Regular cardiac myocyte (primary cell): ENCODE data around the gene PAX8. TPM values are rescaled to one million over a fixed set of nuclear protein-coding genes. Genes with fewer than 3 reads are reported as not detected.

Source experiments
- total RNA-seq: library from RNA; depleted of rRNA; stranded (reverse); fragments of >200 nt; gene quantifications from 2 replicates; pipeline ENCODE4 v1.2.3, GENCODE V29; 2014

The PAX8 gene
- total RNA-seq: 0.38 and 1.1 TPM in 2 replicates

GRCh38 chr2:113278742-113279139, at the start of gene PAX8:
Gene PAX8 (minus strand): TSS chr2:113278921. CDS start chr2:113278394, 527 bp downstream.

DNA sequence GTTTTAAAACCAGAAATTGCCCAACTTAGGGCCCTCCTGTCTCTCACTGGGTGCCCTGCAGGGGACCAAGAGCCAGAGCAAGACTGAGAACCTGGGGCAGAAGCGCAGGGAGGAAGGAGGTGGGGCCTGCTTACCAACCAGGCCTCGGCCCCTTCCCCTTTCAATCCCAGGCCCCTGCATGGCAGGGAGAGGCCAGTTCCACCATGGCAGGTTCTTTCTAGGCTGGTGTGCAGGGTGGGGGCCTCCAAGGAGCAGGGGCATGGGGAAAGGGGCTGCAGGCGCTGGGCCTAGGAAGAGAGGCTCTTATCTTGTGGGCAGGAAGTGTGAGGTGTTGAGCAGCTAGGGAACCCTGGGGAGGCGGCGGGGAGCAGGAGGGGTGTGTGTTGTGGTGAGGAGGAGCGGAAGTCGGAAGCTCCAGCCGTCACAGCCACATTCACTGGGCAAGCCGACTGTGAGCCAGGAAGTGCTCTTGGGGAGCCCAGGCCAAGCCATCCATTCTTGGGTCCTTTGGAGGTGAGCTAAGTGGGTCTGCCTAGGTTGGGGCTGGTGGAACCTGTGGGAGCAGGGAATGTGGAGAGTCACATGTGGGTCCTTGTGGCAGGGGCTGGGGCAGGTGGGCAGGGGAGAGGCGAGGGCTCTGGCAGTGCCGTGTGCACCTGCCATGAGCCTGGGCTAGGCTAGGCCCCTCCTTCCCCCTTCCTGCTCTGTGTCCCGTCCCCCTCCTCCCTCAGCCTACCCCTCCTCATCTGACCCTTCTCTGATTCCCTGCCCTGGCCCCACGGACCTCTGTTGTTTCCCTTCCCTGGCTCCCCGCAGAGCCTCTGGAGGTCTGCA, 105.0 kb downstream of the PAX8 start, which contains the start of gene PSD4:
TSS of gene PSD4 (plus strand) at position 430 of the 834 bp plus-strand sequence. CDS start 8,486 bp downstream, outside the sequence.

Other genes starting within 250 kb of the PAX8 start
- gene IL36B, start 226.1 kb downstream of the PAX8 start, total RNA-seq: not detected in 2 replicates
- gene IL36RN, start 219.7 kb downstream of the PAX8 start, total RNA-seq: under 0.01 TPM in 1 of 2 replicates, not detected in the other
- gene IL1F10, start 211.0 kb downstream of the PAX8 start, total RNA-seq: not detected in 2 replicates
- gene IL1RN, start 151.3 kb downstream of the PAX8 start, total RNA-seq: under 0.01 and 0.28 TPM in 2 replicates
- 0.19 and 1.4 TPM in 2 replicates for gene PSD4, start 105.0 kb downstream of the PAX8 start, total RNA-seq
- gene ZNG1B, start 158.8 kb upstream of the PAX8 start, total RNA-seq: 25.9 and 36.9 TPM in 2 replicates
- gene FOXD4L1, start 219.7 kb upstream of the PAX8 start, total RNA-seq: 0.19 and 0.28 TPM in 2 replicates